ENCODE results near the gene ANO1. TPM values are rescaled to one million over a fixed set of nuclear protein-coding genes. Genes with fewer than 3 reads are reported as not detected.

ANO1 gene
- total and polyA plus RNA-seq, 11 donors, result 4.2 to 17.8 (median 9.4) TPM

GRCh38 chr11:70066136-70066520 is 12.0 kb upstream of the ANO1 start:
- intact Hi-C loops (cut with DNase I), result loop anchor here in 1 of 10 donors (10.0 kb wide), 1 partner anchor 59 kb away; no protein-coding TSS in a partner anchor
- Histone ChIP-seq H3K4me3 (no peak overlapping the region), H3K27me3 (peaks cover 0 to 29% (median 4%) of the 10 kb centered on the region in 9 donors), H3K4me1 (peaks cover 0 to 12% (median 0%) of the 10 kb centered on the region in 12 donors), H3K27ac (no peak overlapping the region), H3K9me3 (no peaks in the 10 kb centered on the region), H3K36me3 (no peaks in the 10 kb centered on the region)
- TF ChIP-seq POLR2A (IDR thresholded peaks at IDR 0.05) (no peak), CTCF (IDR thresholded peaks at IDR 0.05) (no peak)
- 64 to 82% (median 74%) methylated on average over 2 of the region's 2 CpGs for WGBS, 4 donors
- DNase-seq, result no peak
- ATAC-seq, result no peak

DNA sequence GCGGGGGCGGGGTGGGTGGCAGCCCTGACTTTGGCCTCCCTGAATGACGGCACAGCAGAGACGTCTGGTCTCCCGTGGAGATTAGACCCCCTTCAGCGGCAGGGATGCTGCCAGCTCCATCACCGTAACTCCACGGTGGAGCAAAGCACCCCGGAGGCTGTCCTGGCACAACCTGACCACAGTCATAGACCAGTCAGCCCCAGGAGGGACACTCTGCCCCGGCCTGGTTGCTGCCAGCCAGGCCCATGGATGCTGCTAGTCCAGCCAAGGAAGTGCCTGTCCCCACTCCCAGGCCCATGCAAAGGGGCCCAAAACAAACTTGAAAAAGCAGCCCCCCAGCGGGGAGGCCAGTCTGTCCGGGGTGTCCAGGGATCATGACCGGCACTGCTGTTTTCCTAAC is 11.5 kb upstream of the ANO1 start:
- no peaks in the 10 kb centered on the region for H3K9me3 ChIP-seq
- TF ChIP-seq POLR2A (IDR thresholded peaks at IDR 0.05), result no peak
- no peak for TF ChIP-seq CTCF (IDR thresholded peaks at IDR 0.05)
- H3K27me3 ChIP-seq, result peaks cover 0 to 31% (median 4%) of the 10 kb centered on the region in 9 donors
- DNase-seq (no peak), ATAC-seq (no peak)
- H3K4me3 ChIP-seq, result no peak overlapping the region
- H3K4me1 ChIP-seq, result peaks cover 0 to 12% (median 0%) of the 10 kb centered on the region in 12 donors
- H3K36me3 ChIP-seq, result no peaks in the 10 kb centered on the region
- WGBS, 4 donors, result 90 to 100% (median 92%) methylated on average over 7 to 13 of the region's 13 CpGs
- intact Hi-C loops (cut with DNase I), result loop anchor here in 1 of 10 donors (10.0 kb wide), 1 partner anchor 58 kb away; no protein-coding TSS in a partner anchor
- no peak overlapping the region for H3K27ac ChIP-seq

DNA sequence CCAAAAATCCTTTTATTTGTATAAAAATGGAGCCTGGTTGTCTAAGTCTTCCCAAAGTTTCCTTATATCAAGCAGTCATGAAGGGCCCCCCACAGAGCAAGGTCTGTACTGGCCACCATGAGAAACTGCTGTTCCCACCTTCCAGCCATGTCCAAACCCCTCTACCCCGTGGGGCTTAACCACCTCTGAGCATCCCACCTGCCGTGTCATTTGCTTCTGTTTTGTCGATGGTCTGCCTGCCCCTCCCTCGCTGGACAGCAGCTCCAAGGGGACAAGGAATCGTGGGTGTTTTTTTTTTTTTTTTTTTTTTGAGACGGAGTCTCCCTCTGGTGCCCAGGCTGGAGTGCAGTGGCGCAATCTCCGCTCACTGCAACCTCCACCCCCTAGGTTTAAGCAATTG is 11.1 kb upstream of the ANO1 start:
- no peaks in the 10 kb centered on the region for H3K9me3 ChIP-seq
- H3K4me1 ChIP-seq, result peaks cover 0 to 14% (median 1%) of the 10 kb centered on the region in 12 donors
- intact Hi-C loops (cut with DNase I), result loop anchor here in 1 of 10 donors (10.0 kb wide), 1 partner anchor 58 kb away; no protein-coding TSS in a partner anchor
- WGBS, 4 donors, result 90 to 93% (median 92%) methylated on average over 8 of the region's 8 CpGs
- no peak for ATAC-seq
- no peak overlapping the region for H3K4me3 ChIP-seq
- H3K27ac ChIP-seq, result no peak overlapping the region
- peaks cover 0 to 33% (median 4%) of the 10 kb centered on the region in 9 donors for H3K27me3 ChIP-seq
- H3K36me3 ChIP-seq, result no peaks in the 10 kb centered on the region
- TF ChIP-seq CTCF (IDR thresholded peaks at IDR 0.05) (no peak), POLR2A (IDR thresholded peaks at IDR 0.05) (no peak)
- no peak for DNase-seq

DNA sequence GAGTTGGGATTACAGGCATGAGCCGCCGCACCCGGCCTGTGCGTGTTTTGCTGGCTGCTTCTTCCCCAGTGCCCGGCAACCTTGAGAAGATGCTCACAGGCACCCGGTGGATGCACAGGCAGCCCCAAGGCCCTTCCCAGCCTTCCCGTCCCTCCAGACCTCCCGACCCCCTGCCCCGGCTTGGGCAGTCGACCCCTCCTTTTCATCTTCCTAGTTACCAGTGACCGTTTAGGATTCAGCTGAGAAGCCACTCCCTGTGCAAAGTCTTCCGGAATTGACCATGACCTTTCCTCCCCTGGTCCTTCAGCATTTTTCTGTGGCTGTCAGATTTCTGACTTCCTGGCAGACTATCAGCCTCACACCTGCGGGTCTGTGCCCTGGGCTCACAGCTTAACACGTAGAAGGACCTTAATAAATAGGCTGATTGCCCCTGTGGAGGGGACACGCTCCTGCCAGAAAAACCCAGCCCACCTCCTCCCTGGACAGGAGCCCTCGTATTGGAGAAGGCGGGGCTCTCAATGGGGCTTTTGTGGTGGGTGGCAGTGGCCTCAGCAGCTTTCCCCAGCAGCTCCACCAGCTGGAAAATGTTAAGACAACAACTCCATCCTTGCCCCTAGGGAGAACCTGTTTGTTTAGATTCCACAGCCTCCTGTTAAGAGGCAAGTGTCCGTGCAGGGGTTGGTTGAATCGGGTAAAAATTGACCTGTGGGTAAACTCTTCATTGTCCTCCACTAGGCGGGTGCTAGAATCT is 10.4 kb upstream of the ANO1 start:
- Histone ChIP-seq H3K4me3 (no peak overlapping the region), H3K4me1 (peaks cover 0 to 22% (median 9%) of the 10 kb centered on the region in 12 donors), H3K36me3 (no peaks in the 10 kb centered on the region), H3K9me3 (no peaks in the 10 kb centered on the region), H3K27ac (no peak overlapping the region), H3K27me3 (peaks cover 0 to 41% (median 4%) of the 10 kb centered on the region in 9 donors)
- TF ChIP-seq CTCF (IDR thresholded peaks at IDR 0.05), result no peak
- TF ChIP-seq POLR2A (IDR thresholded peaks at IDR 0.05), result no peak
- no peak for DNase-seq
- intact Hi-C loops (cut with DNase I), result loop anchor here in 1 of 10 donors (10.0 kb wide), 1 partner anchor 57 kb away; no protein-coding TSS in a partner anchor
- 42 to 48% (median 45%) methylated on average over 20 of the region's 20 CpGs for WGBS, 4 donors
- ATAC-seq, result no peak
